SKM-1 treated with dmso at 0.1 percent for 144 hours (cell line): ENCODE measurements around the gene TAGLN2.

ENCODE experiments used
- DNase-seq: peaks from one replicate; lab custom pipeline; 2025; ENCODE audit not compliant: unreplicated experiment; lab: John Stamatoyannopoulos, UW

Gene TAGLN2

DNA sequence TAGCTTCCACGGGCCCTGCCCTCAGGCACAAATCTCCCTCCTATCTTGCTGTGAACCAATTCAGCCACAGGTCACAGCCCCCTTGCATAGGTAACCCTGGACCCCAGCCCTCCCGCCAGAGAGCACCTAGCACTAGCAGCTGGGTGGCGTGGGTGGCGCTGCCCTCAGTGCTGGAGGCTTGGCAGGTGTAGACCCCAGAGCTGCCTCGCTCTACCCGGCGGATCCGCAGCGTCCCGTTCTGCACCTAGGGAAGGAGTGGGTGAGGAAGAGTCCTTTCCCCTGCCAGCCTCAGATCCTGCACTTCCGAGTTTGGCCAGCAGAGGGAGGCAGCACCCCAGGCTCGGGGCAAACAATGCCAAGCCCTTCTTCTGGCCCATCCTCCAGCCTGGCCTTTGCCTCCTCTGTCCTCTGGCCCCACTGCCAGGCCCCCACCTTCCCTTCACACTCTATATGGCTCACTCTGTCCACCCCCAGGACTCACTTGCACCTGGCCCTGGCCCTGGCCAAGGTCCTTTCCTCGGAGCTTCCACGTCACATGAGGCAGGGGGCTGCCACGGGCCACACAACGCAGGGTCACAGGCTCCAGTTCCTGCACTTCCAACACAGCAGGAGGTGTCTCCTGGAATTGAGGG lies 11.1 kb upstream of the TAGLN2 start:
- peak; percentile 74 for DNase-seq

- DNase-seq = peak; percentile 80
Measured at GRCh38 chr1:159935719-159936272, 10.5 kb upstream of the TAGLN2 start.

DNA sequence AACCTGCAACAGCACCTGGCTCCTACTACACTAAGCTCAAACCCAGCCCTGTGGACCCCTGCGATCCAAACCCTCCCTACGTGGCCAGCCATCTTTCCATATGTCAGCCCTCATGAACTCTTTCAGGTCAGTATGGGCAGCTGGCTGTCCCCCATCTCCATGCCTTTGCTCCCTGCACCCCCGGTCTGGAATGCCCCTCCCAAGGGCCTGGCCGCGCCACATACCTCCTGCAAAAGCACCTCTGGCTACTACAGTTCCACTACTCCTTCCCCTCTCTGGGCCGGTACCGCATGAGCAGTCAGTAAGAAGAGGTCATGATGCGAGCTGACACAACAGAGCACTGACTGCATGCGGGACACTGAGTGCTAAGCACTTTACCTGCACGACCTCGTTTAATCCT lies 10.0 kb upstream of the TAGLN2 start:
- no peak for DNase-seq

DNA sequence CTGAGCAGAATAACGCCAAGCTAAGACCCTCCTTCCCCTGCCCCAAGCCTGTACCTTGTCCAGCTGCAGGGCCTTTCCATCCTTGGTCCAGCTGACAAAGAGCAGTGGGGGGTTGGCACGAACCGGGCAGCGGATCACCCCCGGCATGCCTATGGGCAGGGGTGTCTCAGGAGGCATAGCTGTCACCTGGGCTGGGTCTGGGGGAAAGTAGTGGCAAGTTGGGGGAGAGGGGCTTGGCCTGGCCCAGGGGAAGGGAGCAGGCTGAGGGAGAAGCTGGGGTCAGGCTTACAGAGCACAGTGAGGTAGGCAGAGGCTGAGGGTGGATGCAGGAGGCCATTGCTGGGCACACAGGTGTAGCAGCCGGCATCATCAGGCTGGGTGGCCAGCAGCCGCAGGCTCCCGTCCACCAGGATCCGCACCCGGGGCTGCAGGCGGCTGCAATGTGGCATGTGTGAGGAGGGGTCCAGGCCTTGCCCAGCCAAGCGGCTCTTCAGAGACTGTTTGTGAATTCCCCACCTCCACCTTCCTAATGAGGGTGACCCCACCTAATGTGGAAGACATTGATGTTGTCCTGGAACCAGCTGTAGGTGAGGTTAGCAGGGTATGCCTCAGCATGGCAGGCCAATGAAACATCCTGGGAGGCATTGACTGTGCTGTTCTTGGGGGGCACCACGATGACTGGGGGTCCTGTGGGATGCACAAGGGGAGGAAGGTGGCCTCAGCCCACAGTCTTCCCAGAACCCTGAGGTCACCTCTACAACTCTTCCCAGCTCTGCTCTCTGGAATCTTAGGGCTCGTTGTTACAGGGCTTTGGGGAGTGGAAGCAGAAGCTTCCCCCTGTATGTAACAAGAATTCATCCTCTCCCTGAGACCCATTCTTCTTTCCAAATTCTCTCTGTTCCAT lies 9.1 kb upstream of the TAGLN2 start:
- no peak for DNase-seq

DNA sequence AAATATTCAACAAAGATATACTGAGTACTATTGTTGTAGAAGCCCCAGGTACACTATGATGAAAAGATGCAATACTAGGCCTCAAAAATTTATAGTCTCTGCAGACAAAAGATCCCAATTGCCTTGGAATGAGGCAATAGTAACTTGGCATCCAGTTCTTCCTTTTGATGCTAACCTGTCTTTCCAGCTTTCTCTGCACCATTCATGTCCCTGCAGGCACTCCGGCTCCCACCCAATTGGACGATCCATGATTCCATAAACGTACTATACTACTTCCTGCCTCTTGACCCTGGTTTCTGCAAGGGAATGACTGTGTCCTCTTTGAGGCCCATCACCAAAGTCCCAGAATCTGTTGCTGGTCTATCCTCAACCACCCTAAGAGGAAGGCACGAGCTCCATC lies 8.0 kb upstream of the TAGLN2 start:
- no peak for DNase-seq

- DNase-seq = no peak
Measured at GRCh38 chr1:159932296-159933285, 7.3 kb upstream of the TAGLN2 start.

GRCh38 chr1:159931795-159932173 lies 6.5 kb upstream of the TAGLN2 start:
- no peak for DNase-seq

DNA sequence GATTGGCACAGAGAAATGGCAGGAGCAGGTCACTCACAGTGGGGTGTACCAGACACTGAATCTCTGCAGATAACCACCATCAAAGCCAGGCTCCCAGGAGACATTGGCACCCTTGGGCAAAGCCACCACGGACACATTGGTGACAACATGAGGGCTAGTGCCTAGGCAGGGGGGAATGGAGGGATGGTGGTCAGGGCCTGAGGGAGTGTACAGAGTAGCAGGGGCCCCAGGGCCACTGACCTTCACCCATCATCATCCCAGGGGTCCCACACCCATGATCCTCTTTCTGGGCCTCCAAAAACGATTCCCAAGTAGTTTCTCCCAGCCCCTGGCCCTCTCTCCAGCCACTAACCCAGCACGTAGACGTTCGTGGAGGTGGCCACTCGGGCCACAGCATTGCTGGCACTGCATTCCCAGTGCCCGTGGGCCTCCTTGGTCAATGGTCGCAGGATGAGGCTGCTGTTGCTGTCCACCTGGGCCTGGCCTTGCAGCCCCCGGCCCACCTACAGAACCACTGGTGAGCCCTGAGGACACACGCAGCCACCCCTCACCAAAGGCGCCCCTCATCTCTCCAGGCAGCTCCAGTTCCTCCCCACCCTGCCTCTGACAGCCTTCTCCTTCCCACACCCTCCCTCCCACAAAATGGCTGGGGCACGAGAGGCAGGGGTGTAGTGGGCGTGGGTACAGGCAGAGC lies 5.9 kb upstream of the TAGLN2 start:
- no peak for DNase-seq

DNA sequence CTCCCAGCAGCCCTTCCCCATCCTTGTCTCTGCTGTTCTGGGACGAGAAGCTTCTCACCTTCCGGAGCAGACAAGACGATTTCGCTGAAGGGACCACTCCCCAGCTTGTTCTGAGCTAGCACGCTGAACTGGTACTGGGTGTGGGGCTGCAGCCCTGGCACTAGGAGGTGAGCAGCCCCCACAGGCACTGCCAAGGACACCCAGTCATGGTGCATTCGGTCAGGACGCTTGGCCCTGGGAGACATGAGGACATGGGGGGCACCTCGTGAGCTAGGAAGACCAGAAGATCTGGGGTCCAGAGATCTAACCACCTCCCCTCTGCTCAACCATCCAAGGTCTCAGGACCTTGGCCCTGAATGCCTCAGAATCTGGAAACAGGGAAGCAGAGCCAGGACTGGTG lies 5.3 kb upstream of the TAGLN2 start:
- no peak for DNase-seq

- no peak for DNase-seq
Measured at GRCh38 chr1:159930216-159930615, 4.9 kb upstream of the TAGLN2 start.

DNA sequence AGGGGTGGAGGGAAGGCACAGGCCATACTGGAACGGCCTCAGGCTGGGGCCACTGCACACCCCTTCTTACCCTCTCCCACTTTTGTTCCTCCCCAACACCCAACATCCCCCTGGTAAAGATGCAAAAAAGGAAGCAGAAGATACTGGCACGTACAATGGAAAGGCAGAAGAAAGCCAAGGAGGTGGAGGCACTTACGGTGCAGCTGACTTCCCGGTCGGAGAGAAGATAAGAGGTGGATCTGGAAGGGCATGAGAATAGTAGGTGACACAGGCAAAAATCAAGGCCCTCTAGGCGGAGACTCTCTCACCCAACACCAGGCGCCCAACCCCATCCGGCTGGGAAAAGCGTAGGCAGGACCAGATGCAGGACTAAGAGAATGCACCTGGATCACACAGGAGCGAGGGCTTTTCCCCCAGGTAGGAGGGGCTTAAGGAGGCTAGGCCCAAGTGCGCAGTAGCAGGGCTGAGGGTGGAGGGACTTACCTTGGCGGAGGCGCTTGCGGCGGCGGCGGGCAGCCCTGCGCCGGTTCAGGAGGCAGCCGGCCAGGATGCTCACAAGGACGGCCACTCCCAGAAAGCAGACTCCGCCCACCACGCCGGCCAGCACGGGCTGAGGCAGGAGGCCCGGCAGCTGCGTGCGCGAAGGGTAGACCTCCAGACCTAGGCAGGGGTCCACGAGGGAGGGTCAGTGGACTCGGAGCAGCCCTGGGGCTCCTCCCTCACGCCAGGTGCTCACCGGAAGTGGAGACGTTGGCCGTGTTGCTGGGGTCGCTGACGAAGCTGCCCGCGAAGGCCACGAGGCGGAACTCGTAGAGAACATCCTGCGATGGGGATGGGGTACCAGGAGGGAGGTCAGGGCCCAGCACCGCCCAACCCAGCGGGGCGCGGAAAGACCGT lies 4.1 kb upstream of the TAGLN2 start:
- no peak for DNase-seq

DNA sequence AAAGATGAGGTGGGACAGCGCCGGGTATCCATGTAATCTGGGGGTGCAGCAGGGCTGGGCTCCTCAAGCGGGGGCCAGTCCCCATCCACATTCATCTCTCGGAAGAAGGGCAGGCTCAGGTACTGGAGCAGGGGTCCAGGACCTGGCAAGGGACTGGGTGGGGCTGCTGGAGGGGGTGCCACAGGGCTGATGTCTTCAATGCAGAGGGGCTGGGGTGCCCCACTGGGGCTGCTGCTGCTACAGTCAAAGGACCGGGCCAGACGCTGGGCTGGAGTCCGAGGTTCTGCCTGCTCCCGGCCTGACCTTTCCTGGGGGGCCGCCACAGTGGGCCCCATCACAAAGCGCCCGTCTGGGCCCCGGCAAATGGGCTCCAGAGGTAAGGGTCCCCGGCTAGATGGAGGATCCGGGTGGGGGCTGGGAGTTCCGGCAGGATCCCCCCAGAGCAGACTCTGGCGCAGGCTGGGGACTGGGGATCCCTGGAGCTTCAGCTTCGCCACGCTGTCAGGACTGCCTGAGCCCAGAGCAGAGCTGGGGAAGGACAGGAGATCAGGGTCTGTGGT lies 3.3 kb upstream of the TAGLN2 start:
- no peak for DNase-seq

- no peak for DNase-seq
Measured at GRCh38 chr1:159927849-159928431, 2.6 kb upstream of the TAGLN2 start.

DNA sequence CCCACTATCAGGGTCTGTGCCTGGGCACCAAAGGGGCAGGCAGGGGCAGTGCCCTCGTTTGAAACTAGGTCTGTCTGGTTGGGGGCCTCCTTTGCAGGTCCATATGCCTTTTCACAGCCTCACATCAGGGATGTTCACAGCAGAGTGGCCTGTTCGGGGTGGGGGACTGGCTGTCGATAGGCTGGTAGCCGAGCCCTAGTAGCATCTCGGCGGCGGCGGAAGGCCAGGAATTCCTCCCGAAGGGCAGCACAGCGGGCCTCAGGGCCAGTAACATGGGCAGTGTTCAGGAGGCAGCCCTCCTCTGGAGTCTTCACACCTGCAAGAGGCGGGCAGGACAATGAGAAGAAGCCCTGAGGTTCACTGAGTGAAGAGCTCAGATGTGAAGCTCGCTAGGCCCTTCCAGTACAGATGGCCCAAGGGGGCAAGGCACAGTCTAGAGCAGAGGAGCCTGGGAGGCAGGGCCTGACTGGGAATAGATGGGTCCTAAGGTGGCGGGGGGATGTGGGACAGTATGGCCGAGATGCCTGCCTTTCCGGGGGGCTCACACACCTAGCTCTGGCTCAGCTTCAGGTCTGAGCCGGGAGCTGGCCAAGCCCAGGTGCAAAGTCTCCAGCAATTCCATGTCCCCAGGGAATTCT lies 2.0 kb upstream of the TAGLN2 start:
- DNase-seq = no peak

GRCh38 chr1:159925719-159926078 lies 392 bp upstream of the TAGLN2 start:
- peak; percentile 81 for DNase-seq

DNA sequence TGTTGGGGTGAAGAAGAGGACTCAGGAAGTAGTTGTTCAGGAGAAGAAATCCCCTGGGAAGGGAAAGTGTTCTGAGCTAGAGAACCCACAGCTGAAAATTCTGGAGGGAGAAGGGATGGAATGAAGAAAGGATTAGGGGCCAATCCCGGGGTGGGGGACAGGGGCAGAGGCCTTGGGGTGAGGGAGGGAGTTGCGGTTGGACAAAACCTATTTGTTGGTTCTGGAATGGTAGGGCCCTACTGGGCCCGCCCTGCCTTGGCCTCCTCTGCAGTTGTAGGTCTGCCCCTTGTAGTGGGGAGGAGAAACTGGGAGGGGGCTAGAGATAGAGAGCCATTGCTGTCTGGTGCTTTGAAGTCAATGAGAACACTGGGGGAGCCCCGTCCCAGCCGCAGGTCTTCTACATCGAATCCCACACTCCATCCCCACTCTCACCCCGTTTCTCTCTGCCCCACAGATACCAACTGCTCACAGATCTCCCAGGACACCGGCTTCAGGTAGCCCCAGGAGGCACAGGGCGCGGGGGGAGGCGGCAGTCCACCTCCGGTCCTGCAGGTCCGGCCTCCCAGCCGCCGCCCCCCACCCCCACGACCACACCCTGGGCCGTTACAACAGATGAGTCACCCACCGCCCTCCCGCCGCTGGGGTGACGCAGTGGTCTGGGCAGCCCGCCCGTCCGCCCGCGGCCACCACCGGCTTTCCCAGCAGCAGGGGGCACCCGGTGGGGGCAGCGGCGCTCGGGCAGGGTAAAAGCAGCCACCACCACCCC lies 1.1 kb downstream of the TAGLN2 start:
- peak; percentile 43 for DNase-seq

- peak; percentile 87 for DNase-seq
Measured at GRCh38 chr1:159923203-159924024, 1.9 kb downstream of the TAGLN2 start.
